ENCODE results near the gene NRAP. TPM values are rescaled to one million over a fixed set of nuclear protein-coding genes. Genes with fewer than 3 reads are reported as not detected.
"Not testable (repeated sequence)": the region's sequence is repeated elsewhere in the genome, so short reads cannot be mapped to it uniquely, and the experiment has no call there.

The NRAP gene
- total and polyA plus RNA-seq, 2 donors (not counting 3 experiments of a cell fraction or from before 2014, with no cell fraction given), result not detected

DNA sequence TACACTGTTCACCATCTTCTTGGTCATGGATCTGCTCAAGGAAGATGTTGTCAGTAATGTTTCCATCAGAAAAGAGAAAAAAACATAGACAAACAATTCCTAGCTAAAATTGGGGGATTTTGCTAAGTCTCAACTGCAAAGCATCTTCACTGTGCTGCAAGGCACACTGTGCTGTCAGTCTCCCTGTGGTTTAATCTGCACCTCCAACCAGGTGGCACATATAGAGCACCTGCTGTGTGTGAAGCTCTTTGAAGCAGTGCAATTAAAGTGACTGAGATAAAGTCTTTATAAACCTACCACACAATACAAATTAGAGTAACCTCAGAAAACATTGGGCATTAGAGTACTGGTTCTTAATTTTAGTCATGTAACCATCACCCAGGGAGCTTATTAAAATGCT lies 6.3 kb downstream of the NRAP start:
- H3K9me1 ChIP-seq (replicated peaks; ENCODE audit: control insufficient read depth, extremely low read depth, insufficient read depth, low read length), result no peaks in the 10 kb centered on the region

DNA sequence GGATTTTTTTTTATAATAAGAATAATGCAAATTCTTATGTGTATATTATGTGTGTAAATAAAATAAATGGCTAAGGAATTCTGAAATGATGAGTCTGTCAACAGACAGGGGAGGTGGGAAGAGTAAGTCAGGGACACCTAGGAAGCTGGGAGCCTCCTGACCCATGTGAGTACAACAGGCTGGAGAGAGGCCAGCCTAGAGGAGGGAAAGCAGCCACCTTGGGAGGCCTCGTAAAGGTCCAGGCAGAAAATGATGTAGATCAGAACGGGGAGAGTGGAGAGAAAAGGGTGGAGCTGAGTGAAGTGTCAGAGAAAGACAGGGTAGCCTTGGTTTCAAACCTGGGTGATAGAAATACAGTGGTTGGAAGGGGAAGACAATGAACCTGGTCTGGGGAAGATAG lies 6.9 kb downstream of the NRAP start:
- Histone ChIP-seq H3K9me3 (replicated peaks; ENCODE audit: control insufficient read depth, insufficient read depth, low read length) (no peaks in the 10 kb centered on the region), H3K79me2 (ENCODE audit: control insufficient read depth, insufficient read depth, low read length) (no peaks in the 10 kb centered on the region), H3K27ac (ENCODE audit: insufficient read depth, low read depth, low read length) (no peak overlapping the region), H2AFZ (ENCODE audit: low read depth, low read length) (no peak overlapping the region), H3K4me1 (ENCODE audit: control insufficient read depth, extremely low read depth, insufficient read depth, low read length) (no peaks in the 10 kb centered on the region), H3K9ac (replicated peaks; ENCODE audit: extremely low read depth, insufficient read depth, low read length) (no peak overlapping the region), H3K4me3 (replicated peaks in 1 of 3; ENCODE audit: insufficient read depth in 1 of 3, low read depth in 1 of 3, low read length in 3 of 3) (no peak overlapping the region), H4K20me1 (replicated peaks; ENCODE audit: control insufficient read depth, extremely low read depth, insufficient read depth, low read length) (no peaks in the 10 kb centered on the region), H3K36me3 (ENCODE audit: control insufficient read depth in 2 of 2, extremely low read depth in 1 of 2, insufficient read depth in 2 of 2, low read length in 2 of 2) (no peaks in the 10 kb centered on the region), H3K4me2 (ENCODE audit: insufficient read depth, low read length) (no peak overlapping the region), H3K9me1 (replicated peaks; ENCODE audit: control insufficient read depth, extremely low read depth, insufficient read depth, low read length) (no peaks in the 10 kb centered on the region), H3K27me3 (ENCODE audit: control insufficient read depth in 2 of 2, insufficient read depth in 2 of 2, low read length in 2 of 2) (no peaks in the 10 kb centered on the region)
- ChIA-PET CTCF (no interaction called here), POLR2A (no interaction called here)
- no TSS peak for BruUV-seq (replicated peaks)
- DNase-seq (ENCODE audit: low read depth, low spot score) (no peak), FAIRE-seq (no peak)
- TF ChIP-seq, protein P1, sequence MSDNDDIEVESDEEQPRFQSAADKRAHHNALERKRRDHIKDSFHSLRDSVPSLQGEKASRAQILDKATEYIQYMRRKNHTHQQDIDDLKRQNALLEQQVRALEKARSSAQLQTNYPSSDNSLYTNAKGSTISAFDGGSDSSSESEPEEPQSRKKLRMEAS (IDR thresholded peaks at IDR 0.05; ENCODE audit: insufficient read depth, insufficient read length), result no peak
- TF ChIP-seq MYC (IDR thresholded peaks at IDR 0.05; ENCODE audit: low read depth, low read length) (no peak), FOS (IDR thresholded peaks at IDR 0.05; ENCODE audit: borderline replicate concordance, insufficient read depth, low read length) (no peak), POLR2AphosphoS5 (IDR thresholded peaks at IDR 0.05; ENCODE audit: insufficient read depth, low read depth, low read length) (no peak), JUN (IDR thresholded peaks at IDR 0.05; ENCODE audit: borderline replicate concordance, insufficient read depth, insufficient read length, low read depth) (no peak), EZH2 (IDR thresholded peaks at IDR 0.05; ENCODE audit: borderline replicate concordance, low read depth, low read length, severe bottlenecking) (no peak), POLR2A (IDR thresholded peaks at IDR 0.05; ENCODE audit: low read depth, low read length) (no peak), GATA2 (IDR thresholded peaks at IDR 0.05; ENCODE audit: insufficient read depth, insufficient read length, low read depth, low read length) (no peak)
- TF ChIP-seq, protein P2, sequence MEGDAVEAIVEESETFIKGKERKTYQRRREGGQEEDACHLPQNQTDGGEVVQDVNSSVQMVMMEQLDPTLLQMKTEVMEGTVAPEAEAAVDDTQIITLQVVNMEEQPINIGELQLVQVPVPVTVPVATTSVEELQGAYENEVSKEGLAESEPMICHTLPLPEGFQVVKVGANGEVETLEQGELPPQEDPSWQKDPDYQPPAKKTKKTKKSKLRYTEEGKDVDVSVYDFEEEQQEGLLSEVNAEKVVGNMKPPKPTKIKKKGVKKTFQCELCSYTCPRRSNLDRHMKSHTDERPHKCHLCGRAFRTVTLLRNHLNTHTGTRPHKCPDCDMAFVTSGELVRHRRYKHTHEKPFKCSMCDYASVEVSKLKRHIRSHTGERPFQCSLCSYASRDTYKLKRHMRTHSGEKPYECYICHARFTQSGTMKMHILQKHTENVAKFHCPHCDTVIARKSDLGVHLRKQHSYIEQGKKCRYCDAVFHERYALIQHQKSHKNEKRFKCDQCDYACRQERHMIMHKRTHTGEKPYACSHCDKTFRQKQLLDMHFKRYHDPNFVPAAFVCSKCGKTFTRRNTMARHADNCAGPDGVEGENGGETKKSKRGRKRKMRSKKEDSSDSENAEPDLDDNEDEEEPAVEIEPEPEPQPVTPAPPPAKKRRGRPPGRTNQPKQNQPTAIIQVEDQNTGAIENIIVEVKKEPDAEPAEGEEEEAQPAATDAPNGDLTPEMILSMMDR (IDR thresholded peaks at IDR 0.05; ENCODE audit: extremely low read depth in 1 of 2, insufficient read depth in 1 of 2, low read depth in 1 of 2, low read length in 2 of 2), result no peak
- dilution Hi-C loops (cut with MboI; ENCODE audit: extremely low pct_ligation_motif_present, low sequenced_read_pairs) (no loop called here), intact Hi-C loops (cut with micrococcal nuclease) (no loop called here)

More for the DNA sequence above, 6.3 kb downstream of the NRAP start:
- no peaks in the 10 kb centered on the region for H3K27me3 ChIP-seq (ENCODE audit: control insufficient read depth in 2 of 2, insufficient read depth in 2 of 2, low read length in 2 of 2)
- dilution Hi-C loops (cut with MboI; ENCODE audit: extremely low pct_ligation_motif_present, low sequenced_read_pairs) (no loop called here), intact Hi-C loops (cut with micrococcal nuclease) (no loop called here)
- POLR2A ChIA-PET, result no interaction called here
- H3K9me3 ChIP-seq (replicated peaks; ENCODE audit: control insufficient read depth, insufficient read depth, low read length), result no peaks in the 10 kb centered on the region
- H3K4me2 ChIP-seq (ENCODE audit: insufficient read depth, low read length), result no peak overlapping the region
- H2AFZ ChIP-seq (ENCODE audit: low read depth, low read length), result no peak overlapping the region
- no TSS peak for BruUV-seq (replicated peaks)
- no peak overlapping the region for H3K4me3 ChIP-seq (replicated peaks in 1 of 3; ENCODE audit: insufficient read depth in 1 of 3, low read depth in 1 of 3, low read length in 3 of 3)
- no peak overlapping the region for H3K27ac ChIP-seq (ENCODE audit: insufficient read depth, low read depth, low read length)
- H4K20me1 ChIP-seq (replicated peaks; ENCODE audit: control insufficient read depth, extremely low read depth, insufficient read depth, low read length), result no peaks in the 10 kb centered on the region
- DNase-seq (ENCODE audit: low read depth, low spot score) (no peak), FAIRE-seq (no peak)
- CTCF ChIA-PET, result no interaction called here
- H3K36me3 ChIP-seq (ENCODE audit: control insufficient read depth in 2 of 2, extremely low read depth in 1 of 2, insufficient read depth in 2 of 2, low read length in 2 of 2), result no peaks in the 10 kb centered on the region
- no peak for TF ChIP-seq MYC (IDR thresholded peaks at IDR 0.05; ENCODE audit: low read depth, low read length)
- H3K9ac ChIP-seq (replicated peaks; ENCODE audit: extremely low read depth, insufficient read depth, low read length), result no peak overlapping the region
- H3K4me1 ChIP-seq (ENCODE audit: control insufficient read depth, extremely low read depth, insufficient read depth, low read length), result no peaks in the 10 kb centered on the region
- no peaks in the 10 kb centered on the region for H3K79me2 ChIP-seq (ENCODE audit: control insufficient read depth, insufficient read depth, low read length)

DNA sequence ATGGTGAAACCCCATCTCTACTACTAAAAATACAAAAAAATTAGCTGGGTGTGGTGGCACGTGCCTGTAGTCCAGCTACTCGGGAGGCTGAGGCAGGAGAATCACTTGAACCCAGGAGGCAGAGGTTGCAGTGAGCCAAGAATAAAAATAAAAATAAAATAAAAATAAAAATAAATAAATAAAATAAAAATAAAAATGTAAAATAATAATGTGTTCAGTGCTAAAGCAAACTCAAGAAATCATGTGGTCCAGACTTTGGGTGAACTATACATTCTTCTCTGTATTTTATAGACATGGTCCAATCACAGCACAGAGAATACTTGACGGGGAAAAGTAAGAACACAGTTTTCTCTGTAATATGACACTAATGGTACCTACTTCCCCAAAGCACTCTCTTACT lies 11.4 kb downstream of the NRAP start:
- H3K4me1 ChIP-seq (ENCODE audit: control insufficient read depth, extremely low read depth, insufficient read depth, low read length); CTCF ChIA-PET; H3K27ac ChIP-seq (ENCODE audit: insufficient read depth, low read depth, low read length); FAIRE-seq; intact Hi-C loops (cut with micrococcal nuclease); H3K4me3 ChIP-seq (replicated peaks in 1 of 3; ENCODE audit: insufficient read depth in 1 of 3, low read depth in 1 of 3, low read length in 3 of 3); H3K9me3 ChIP-seq (replicated peaks; ENCODE audit: control insufficient read depth, insufficient read depth, low read length); H3K4me2 ChIP-seq (ENCODE audit: insufficient read depth, low read length); POLR2A ChIA-PET; H3K79me2 ChIP-seq (ENCODE audit: control insufficient read depth, insufficient read depth, low read length); H4K20me1 ChIP-seq (replicated peaks; ENCODE audit: control insufficient read depth, extremely low read depth, insufficient read depth, low read length); dilution Hi-C loops (cut with MboI; ENCODE audit: extremely low pct_ligation_motif_present, low sequenced_read_pairs); H2AFZ ChIP-seq (ENCODE audit: low read depth, low read length); H3K9me1 ChIP-seq (replicated peaks; ENCODE audit: control insufficient read depth, extremely low read depth, insufficient read depth, low read length); BruUV-seq (replicated peaks); H3K27me3 ChIP-seq (ENCODE audit: control insufficient read depth in 2 of 2, insufficient read depth in 2 of 2, low read length in 2 of 2); H3K9ac ChIP-seq (replicated peaks; ENCODE audit: extremely low read depth, insufficient read depth, low read length); DNase-seq (ENCODE audit: low read depth, low spot score); H3K36me3 ChIP-seq (ENCODE audit: control insufficient read depth in 2 of 2, extremely low read depth in 1 of 2, insufficient read depth in 2 of 2, low read length in 2 of 2): not testable (repeated sequence)

Data from endothelial cell of umbilical vein (primary cell).